Osteocyte (in vitro differentiated cells): ENCODE measurements around the gene ARL4A. TPM values are rescaled to one million over a fixed set of nuclear protein-coding genes. Genes with fewer than 3 reads are reported as not detected.
"Not testable (repeated sequence)": the region's sequence is repeated elsewhere in the genome, so short reads cannot be mapped to it uniquely, and the experiment has no call there.

ENCODE experiments used
- DNase-seq: peaks from one replicate; pipeline ENCODE4 v3.0.0; 2021; ENCODE audit warnings: mixed read lengths; ENCODE audit not compliant: unreplicated experiment; ENCODE audit errors: extremely low spot score
- H3K27ac Mint-ChIP-seq: one replicate; pipeline ENCODE4 v1.8.0; 2021; ENCODE audit warnings: mild to moderate bottlenecking, mixed read lengths; ENCODE audit not compliant: unreplicated experiment
- H3K27me3 Mint-ChIP-seq: one replicate; pipeline ENCODE4 v1.8.0; 2021; ENCODE audit warnings: mixed read lengths; ENCODE audit not compliant: unreplicated experiment
- H3K36me3 Mint-ChIP-seq: one replicate; pipeline ENCODE4 v1.8.0; 2021; ENCODE audit warnings: mixed read lengths; ENCODE audit not compliant: unreplicated experiment
- H3K4me1 Mint-ChIP-seq: one replicate; pipeline ENCODE4 v1.8.0; 2021; ENCODE audit warnings: mixed read lengths; ENCODE audit not compliant: unreplicated experiment
- H3K4me3 Mint-ChIP-seq: one replicate; pipeline ENCODE4 v1.8.0; 2021; ENCODE audit warnings: mild to moderate bottlenecking, moderate library complexity, mixed read lengths; ENCODE audit not compliant: unreplicated experiment
- H3K9me3 Mint-ChIP-seq: one replicate; pipeline ENCODE4 v1.8.0; 2021; ENCODE audit warnings: mixed read lengths; ENCODE audit not compliant: unreplicated experiment
- total RNA-seq: library from RNA; stranded (reverse); gene quantifications from 2 replicates; pipeline ENCODE4 v1.2.1, GENCODE V29; 2021
- TF ChIP-seq, protein P1 (sequence below): fragments of 200-600 bp; sonication (generic); IDR thresholded peaks from 2 replicates; pipeline ENCODE4 v1.5.0; 2021; ENCODE audit warnings: antibody characterized with exemption, mild to moderate bottlenecking, moderate library complexity

Gene ARL4A
- total RNA-seq, 1 donor from 2014 or later = 9.6 TPM

DNA sequence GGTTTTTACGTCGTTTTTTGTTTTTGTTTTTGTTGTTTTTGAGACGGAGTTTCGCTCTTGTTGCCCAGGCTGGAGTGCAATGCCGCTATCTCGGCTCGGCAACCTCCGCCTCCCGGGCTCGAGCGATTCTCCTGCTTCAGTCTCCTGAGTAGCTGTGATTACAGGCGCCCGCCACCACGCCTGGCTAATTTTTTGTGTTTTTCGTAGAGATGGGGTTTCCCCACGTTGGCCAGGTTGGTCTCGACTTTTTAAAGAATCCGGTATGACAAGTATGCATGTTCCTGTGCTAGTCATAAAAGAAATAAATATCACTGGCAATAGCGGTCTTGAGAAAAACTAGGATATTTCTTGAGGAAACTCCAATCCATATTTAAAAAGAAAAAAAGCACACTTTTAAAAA lies 2.7 kb upstream of the ARL4A start:
- Mint-ChIP-seq H3K9me3 (no peaks in the 10 kb centered on the region), H3K27ac (no peak overlapping the region), H3K36me3 (peaks cover 2% of the 10 kb centered on the region), H3K27me3 (no peaks in the 10 kb centered on the region), H3K4me3 (no peak overlapping the region), H3K4me1 (peaks cover 29% of the 10 kb centered on the region)
- no peak for DNase-seq
- TF ChIP-seq, protein P1, sequence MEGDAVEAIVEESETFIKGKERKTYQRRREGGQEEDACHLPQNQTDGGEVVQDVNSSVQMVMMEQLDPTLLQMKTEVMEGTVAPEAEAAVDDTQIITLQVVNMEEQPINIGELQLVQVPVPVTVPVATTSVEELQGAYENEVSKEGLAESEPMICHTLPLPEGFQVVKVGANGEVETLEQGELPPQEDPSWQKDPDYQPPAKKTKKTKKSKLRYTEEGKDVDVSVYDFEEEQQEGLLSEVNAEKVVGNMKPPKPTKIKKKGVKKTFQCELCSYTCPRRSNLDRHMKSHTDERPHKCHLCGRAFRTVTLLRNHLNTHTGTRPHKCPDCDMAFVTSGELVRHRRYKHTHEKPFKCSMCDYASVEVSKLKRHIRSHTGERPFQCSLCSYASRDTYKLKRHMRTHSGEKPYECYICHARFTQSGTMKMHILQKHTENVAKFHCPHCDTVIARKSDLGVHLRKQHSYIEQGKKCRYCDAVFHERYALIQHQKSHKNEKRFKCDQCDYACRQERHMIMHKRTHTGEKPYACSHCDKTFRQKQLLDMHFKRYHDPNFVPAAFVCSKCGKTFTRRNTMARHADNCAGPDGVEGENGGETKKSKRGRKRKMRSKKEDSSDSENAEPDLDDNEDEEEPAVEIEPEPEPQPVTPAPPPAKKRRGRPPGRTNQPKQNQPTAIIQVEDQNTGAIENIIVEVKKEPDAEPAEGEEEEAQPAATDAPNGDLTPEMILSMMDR = no peak

DNA sequence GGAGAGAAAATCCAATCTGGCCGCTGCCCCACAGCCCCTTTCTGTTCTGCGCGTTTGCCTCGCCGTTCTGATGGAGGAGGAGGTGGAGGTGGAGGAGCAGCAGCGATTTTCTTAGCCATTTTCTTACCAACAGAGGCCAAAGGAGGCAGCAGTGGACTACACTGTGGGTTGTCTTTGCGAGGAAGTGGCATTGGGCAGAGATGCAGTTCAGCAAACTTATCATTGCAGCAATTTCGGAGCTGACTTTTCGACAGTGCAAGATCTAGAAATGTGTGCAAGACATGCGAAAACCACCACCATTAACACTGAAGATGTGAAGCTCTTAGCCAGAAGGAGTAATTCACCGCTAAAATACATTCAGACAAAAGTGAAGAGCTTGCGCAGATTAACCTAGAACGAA lies 1.9 kb upstream of the ARL4A start:
- Mint-ChIP-seq H3K27me3 (no peaks in the 10 kb centered on the region), H3K9me3 (no peaks in the 10 kb centered on the region), H3K36me3 (peaks cover 2% of the 10 kb centered on the region), H3K4me1 (peaks cover 37% of the 10 kb centered on the region), H3K27ac (peak overlapping the region; percentile 72), H3K4me3 (peak overlapping the region; percentile 96)
- no peak for DNase-seq
- TF ChIP-seq, protein P1 = peak; percentile 64

DNA sequence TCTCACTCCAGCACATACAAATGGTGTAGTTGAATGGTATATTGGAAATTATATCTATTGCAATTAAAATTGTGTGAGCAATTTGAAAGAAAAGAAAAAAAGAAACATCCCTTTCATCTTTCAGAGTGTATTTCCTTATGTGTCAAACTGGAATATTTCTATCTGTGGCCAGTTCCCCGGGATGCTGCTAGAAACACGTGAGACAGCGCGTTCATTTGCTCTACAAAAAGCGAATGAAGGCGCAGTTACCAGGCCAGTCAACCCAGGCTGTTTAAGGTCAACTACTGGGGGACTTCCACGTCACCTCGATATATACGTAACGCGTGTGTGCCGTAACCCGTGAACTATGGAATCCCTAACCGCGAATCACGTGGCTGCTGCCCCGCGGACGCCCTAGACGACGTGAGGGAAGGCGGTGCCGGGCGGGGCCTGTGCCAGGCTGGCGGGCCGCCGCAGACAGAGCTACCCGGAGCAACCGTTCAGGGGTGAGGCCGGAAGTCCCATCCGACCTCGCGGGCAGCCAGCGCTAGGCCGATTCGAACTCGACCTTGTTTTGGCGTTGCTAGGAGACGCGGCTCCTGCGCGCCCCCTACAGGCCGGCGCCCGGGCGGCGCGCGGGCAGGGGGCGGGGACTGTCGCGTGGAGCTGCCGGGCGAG lies 1.1 kb upstream of the ARL4A start:
- peak overlapping the region; percentile 96 for H3K4me3 Mint-ChIP-seq
- H3K9me3 Mint-ChIP-seq = no peaks in the 10 kb centered on the region
- peak overlapping the region; percentile 93 for H3K27ac Mint-ChIP-seq
- TF ChIP-seq, protein P1 = peak; percentile 93
- H3K36me3 Mint-ChIP-seq = peaks cover 2% of the 10 kb centered on the region
- H3K27me3 Mint-ChIP-seq = no peaks in the 10 kb centered on the region
- H3K4me1 Mint-ChIP-seq = peaks cover 39% of the 10 kb centered on the region
- DNase-seq = peak; percentile 98

DNA sequence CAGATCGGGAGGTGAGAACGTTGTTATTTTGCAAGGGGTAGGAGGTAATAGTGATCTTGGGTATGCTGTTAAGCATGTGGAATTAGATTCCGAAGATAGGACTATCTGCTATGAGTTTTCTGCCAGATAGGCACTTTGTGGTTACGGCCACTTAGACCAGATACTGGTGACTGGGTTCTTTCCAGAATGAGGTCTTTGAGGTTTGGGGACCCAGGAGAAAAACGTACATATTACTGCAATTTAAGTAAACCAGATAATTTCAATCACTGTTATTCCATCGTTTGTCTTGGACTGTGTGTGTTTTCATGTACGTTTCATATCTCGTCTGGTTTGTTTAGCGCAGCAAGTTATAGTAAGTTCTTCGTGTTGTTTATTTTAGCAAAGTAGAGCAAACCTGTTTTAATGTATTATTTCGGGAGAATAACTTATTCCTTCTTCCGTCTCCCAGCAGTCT lies 312 bp downstream of the ARL4A start:
- TF ChIP-seq, protein P1 = no peak
- H3K36me3 Mint-ChIP-seq = peaks cover 2% of the 10 kb centered on the region
- no peak for DNase-seq
- peak overlapping the region; percentile 63 for H3K27ac Mint-ChIP-seq
- H3K4me1 Mint-ChIP-seq = peaks cover 39% of the 10 kb centered on the region
- H3K4me3 Mint-ChIP-seq = peak overlapping the region; percentile 96
- no peaks in the 10 kb centered on the region for H3K9me3 Mint-ChIP-seq
- H3K27me3 Mint-ChIP-seq = no peaks in the 10 kb centered on the region

DNA sequence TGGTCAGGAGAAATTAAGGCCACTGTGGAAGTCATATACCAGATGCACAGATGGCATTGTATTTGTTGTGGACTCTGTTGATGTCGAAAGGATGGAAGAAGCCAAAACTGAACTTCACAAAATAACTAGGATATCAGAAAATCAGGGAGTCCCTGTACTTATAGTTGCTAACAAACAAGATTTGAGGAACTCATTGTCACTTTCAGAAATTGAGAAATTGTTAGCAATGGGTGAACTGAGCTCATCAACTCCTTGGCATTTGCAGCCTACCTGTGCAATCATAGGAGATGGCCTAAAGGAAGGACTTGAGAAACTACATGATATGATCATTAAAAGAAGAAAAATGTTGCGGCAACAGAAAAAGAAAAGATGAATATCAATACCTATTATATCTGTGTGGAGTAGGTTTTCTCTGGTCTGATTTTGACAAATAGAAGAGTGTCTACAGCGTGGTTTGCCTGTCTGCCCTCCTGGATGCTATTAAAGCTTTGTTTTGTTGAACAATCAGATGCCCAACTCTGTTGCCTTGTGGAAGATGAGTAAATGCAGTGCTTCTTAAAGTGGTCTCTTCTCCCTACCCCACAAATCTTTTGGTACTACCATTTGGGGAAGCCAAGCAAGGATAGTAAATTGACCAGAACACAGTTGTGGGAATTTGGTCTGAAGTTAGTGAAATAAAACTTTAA lies 1.2 kb downstream of the ARL4A start:
- peaks cover 39% of the 10 kb centered on the region for H3K4me1 Mint-ChIP-seq
- not testable (repeated sequence) for DNase-seq, H3K9me3 Mint-ChIP-seq, H3K27me3 Mint-ChIP-seq, H3K27ac Mint-ChIP-seq, H3K36me3 Mint-ChIP-seq
- peak overlapping the region; percentile 96 for H3K4me3 Mint-ChIP-seq
